GM12864 (cell line): ENCODE results near the gene UNC45A.

Experiments
- DNase-seq: peaks from one replicate; pipeline ENCODE4 v3.0.0-alpha.2; 2011; ENCODE audit warnings: low read depth
- H3K4me3 ChIP-seq: 2 replicates; pipeline ENCODE4 v1.5.1; 2011; ENCODE audit warnings: mild to moderate bottlenecking, low read depth, low read length, control low read depth
- CTCF ChIP-seq: IDR thresholded peaks from 2 replicates; pipeline ENCODE4 v1.5.1; 2011; ENCODE audit warnings: low read depth, mild to moderate bottlenecking, moderate library complexity, low read length, control low read depth, inconsistent platforms; ENCODE audit errors: missing control alignments

UNC45A gene

GRCh38 chr15:90889736-90890456, 45.2 kb upstream of the UNC45A start:
- no peak for TF ChIP-seq CTCF

GRCh38 chr15:90890839-90891238, 44.2 kb upstream of the UNC45A start:
- TF ChIP-seq CTCF = no peak
- no peak overlapping the region for H3K4me3 ChIP-seq
- DNase-seq = no peak

More at GRCh38 chr15:90889736-90890456, 45.2 kb upstream of the UNC45A start:
- no peak overlapping the region for H3K4me3 ChIP-seq
- no peak for DNase-seq

- no peak for TF ChIP-seq CTCF
- DNase-seq = no peak
- H3K4me3 ChIP-seq = no peak overlapping the region
These were observed 43.6 kb upstream of the UNC45A start for GRCh38 chr15:90891346-90891949.

GRCh38 chr15:90892023-90892422, 43.1 kb upstream of the UNC45A start:
- TF ChIP-seq CTCF = no peak
- no peak overlapping the region for H3K4me3 ChIP-seq
- no peak for DNase-seq

GRCh38 chr15:90892498-90893174, 42.4 kb upstream of the UNC45A start:
- TF ChIP-seq CTCF = no peak
- no peak overlapping the region for H3K4me3 ChIP-seq
- DNase-seq = no peak

- H3K4me3 ChIP-seq = no peak overlapping the region
- TF ChIP-seq CTCF = peak; percentile 31
- no peak for DNase-seq
These were observed 41.7 kb upstream of the UNC45A start for GRCh38 chr15:90893175-90894090.
